PC-9 (cell line): ENCODE results near the gene PDE3A. TPM values are rescaled to one million over a fixed set of nuclear protein-coding genes. Genes with fewer than 3 reads are reported as not detected.

Experiments used
- BruUV-seq: library from RNA; stranded (reverse); fragments of 400-500 nt; replicated peaks from 2 replicates; lab custom pipeline; 2021; lab: Mats Ljungman, UMichigan
- CTCF ChIA-PET: fragments of 300-600 bp; sonication (Branson Sonifier 250); formaldehyde crosslinking; loops from one replicate; lab custom pipeline; 2022; ENCODE audit warnings: antibody characterized with exemption; lab: Charles Lee
- POLR2A ChIA-PET: fragments of 300-600 bp; sonication (Branson Sonifier 250); formaldehyde crosslinking; loops from one replicate; lab custom pipeline; 2022; ENCODE audit warnings: antibody characterized with exemption; ENCODE audit not compliant: unreplicated experiment; lab: Charles Lee
- DNase-seq, 2 experiments: peaks; one replicate each; pipeline versions ENCODE4 v3.0.0 to v3.0.0-alpha.2; 2015 to 2022; ENCODE audit warnings: mixed read lengths in 1 of 2
- H2AFZ ChIP-seq: fragments of 200-600 bp; sonication (generic); 2 replicates; pipeline ENCODE4 v1.8.1; 2017; ENCODE audit warnings: antibody characterized with exemption
- H3F3A ChIP-seq: fragments of 200-600 bp; sonication (generic); 2 replicates; pipeline ENCODE4 v1.8.1; 2017; ENCODE audit warnings: antibody characterized with exemption, mild to moderate bottlenecking, low read depth; ENCODE audit not compliant: insufficient read depth
- H3K27ac ChIP-seq: fragments of 200-600 bp; sonication (generic); 2 replicates; pipeline ENCODE4 v1.6.1; 2016; ENCODE audit warnings: mixed run types
- H3K27me3 ChIP-seq: fragments of 200-600 bp; sonication (generic); 2 replicates; pipeline ENCODE4 v1.6.1; 2016; ENCODE audit warnings: low read depth, mixed run types; ENCODE audit not compliant: insufficient read depth
- H3K36me3 ChIP-seq: fragments of 200-600 bp; sonication (generic); 2 replicates; pipeline ENCODE4 v1.6.1; 2016; ENCODE audit warnings: low read depth, mixed run types
- H3K4me1 ChIP-seq: fragments of 200-600 bp; sonication (generic); replicated peaks from 2 replicates; pipeline ENCODE4 v1.6.1; 2016; ENCODE audit warnings: mixed run types; ENCODE audit not compliant: insufficient read depth
- H3K4me2 ChIP-seq: fragments of 200-600 bp; sonication (generic); 2 replicates; pipeline ENCODE4 v1.6.1; 2017; ENCODE audit warnings: mixed run types
- H3K4me3 ChIP-seq: fragments of 200-600 bp; sonication (generic); 2 replicates; pipeline ENCODE4 v1.6.1; 2016; ENCODE audit warnings: mixed run types
- H3K79me2 ChIP-seq: fragments of 200-600 bp; sonication (generic); 2 replicates; pipeline ENCODE4 v1.6.1; 2017; ENCODE audit warnings: low read depth, mixed run types
- H3K9me2 ChIP-seq: fragments of 200-600 bp; sonication (generic); 2 replicates; pipeline ENCODE4 v1.8.1; 2017; ENCODE audit warnings: mild to moderate bottlenecking; ENCODE audit not compliant: insufficient read depth
- H3K9me3 ChIP-seq: fragments of 200-600 bp; sonication (generic); 2 replicates; pipeline ENCODE4 v1.8.1; 2016; ENCODE audit warnings: low read depth; ENCODE audit not compliant: insufficient read depth
- H4K20me1 ChIP-seq: fragments of 200-600 bp; sonication (generic); 2 replicates; pipeline ENCODE4 v1.8.1; 2017; ENCODE audit not compliant: insufficient read depth
- CTCF ChIP-seq: fragments of 200-600 bp; sonication (generic); conservative IDR thresholded peaks from 2 replicates; pipeline ENCODE4 v1.6.1; 2017; ENCODE audit warnings: mixed run types, antibody characterized with exemption, mild to moderate bottlenecking, moderate library complexity
- EZH2 ChIP-seq: fragments of 200-600 bp; sonication (generic); IDR thresholded peaks from 2 replicates; pipeline ENCODE4 v1.8.0; 2017; ENCODE audit warnings: antibody characterized with exemption, low read depth
- intact Hi-C: fragments of 100-400 bp; cut with micrococcal nuclease; formaldehyde crosslinking; loops from one replicate; pipeline ENCODE4 v1.10.0; 2022; ENCODE audit not compliant: unreplicated experiment
- total RNA-seq: library from RNA; stranded (reverse); gene quantifications from 2 replicates; pipeline ENCODE4 v1.2.3, GENCODE V29; 2021

PDE3A gene
- total RNA-seq, 1 experiment from 2014 or later: not detected

GRCh38 chr12:20370866-20371519 lies 2.7 kb downstream of the PDE3A start:
- CTCF ChIA-PET: no interaction called here
- POLR2A ChIA-PET: no interaction called here
- no peaks in the 10 kb centered on the region for H4K20me1 ChIP-seq
- H3K36me3 ChIP-seq: no peaks in the 10 kb centered on the region
- no peaks in the 10 kb centered on the region for H3K9me2 ChIP-seq
- peaks cover 13% of the 10 kb centered on the region for H3K27me3 ChIP-seq
- intact Hi-C loops: no loop called here
- no peaks in the 10 kb centered on the region for H3K9me3 ChIP-seq
- H3F3A ChIP-seq: no peaks in the 10 kb centered on the region
- no peak overlapping the region for H3K4me2 ChIP-seq
- no peaks in the 10 kb centered on the region for H3K79me2 ChIP-seq
- DNase-seq: no peak
- H2AFZ ChIP-seq: no peak overlapping the region
- no TSS peak for BruUV-seq
- H3K4me3 ChIP-seq: no peak overlapping the region
- H3K27ac ChIP-seq: no peak overlapping the region
- TF ChIP-seq CTCF (no peak), EZH2 (no peak)
- no peaks in the 10 kb centered on the region for H3K4me1 ChIP-seq

- no peak overlapping the region for H3K4me3 ChIP-seq
- H4K20me1 ChIP-seq: no peaks in the 10 kb centered on the region
- H3K27me3 ChIP-seq: peaks cover 10% of the 10 kb centered on the region
- H3K9me3 ChIP-seq: no peaks in the 10 kb centered on the region
- intact Hi-C loops: no loop called here
- ChIA-PET POLR2A (no interaction called here), CTCF (no interaction called here)
- TF ChIP-seq EZH2 (no peak), CTCF (no peak)
- no peaks in the 10 kb centered on the region for H3K36me3 ChIP-seq
- no peak overlapping the region for H3K4me2 ChIP-seq
- no peaks in the 10 kb centered on the region for H3K9me2 ChIP-seq
- H2AFZ ChIP-seq: no peak overlapping the region
- H3F3A ChIP-seq: no peaks in the 10 kb centered on the region
- H3K4me1 ChIP-seq: no peaks in the 10 kb centered on the region
- no peak for DNase-seq
- no peaks in the 10 kb centered on the region for H3K79me2 ChIP-seq
- BruUV-seq: no TSS peak
- no peak overlapping the region for H3K27ac ChIP-seq
Measured at GRCh38 chr12:20372326-20373096, 4.2 kb downstream of the PDE3A start.

- ChIA-PET POLR2A (no interaction called here), CTCF (no interaction called here)
- H2AFZ ChIP-seq: no peak overlapping the region
- no peaks in the 10 kb centered on the region for H4K20me1 ChIP-seq
- no peak overlapping the region for H3K4me3 ChIP-seq
- no peaks in the 10 kb centered on the region for H3F3A ChIP-seq
- no peak overlapping the region for H3K4me2 ChIP-seq
- no peaks in the 10 kb centered on the region for H3K36me3 ChIP-seq
- no peaks in the 10 kb centered on the region for H3K4me1 ChIP-seq
- H3K9me3 ChIP-seq: no peaks in the 10 kb centered on the region
- TF ChIP-seq CTCF: no peak
- TF ChIP-seq EZH2: no peak
- no peak for DNase-seq
- no peaks in the 10 kb centered on the region for H3K9me2 ChIP-seq
- intact Hi-C loops: no loop called here
- BruUV-seq: no TSS peak
- peaks cover 5% of the 10 kb centered on the region; the same call in 1 of the 2 replicates for H3K27me3 ChIP-seq
- no peak overlapping the region for H3K27ac ChIP-seq
- no peaks in the 10 kb centered on the region for H3K79me2 ChIP-seq
Measured at GRCh38 chr12:20374795-20375194, 6.5 kb downstream of the PDE3A start.
